WTC11 (cell line): Measurements from ENCODE around the gene PTGIS. TPM values are rescaled to one million over a fixed set of nuclear protein-coding genes. Genes with fewer than 3 reads are reported as not detected.

Source experiments
- ATAC-seq: fragments of 200-7000 bp; cut with Tn5 transposase; 2 replicates; pipeline ENCODE4 v1.10.0; 2021; ENCODE audit warnings: mild to moderate bottlenecking, moderate library complexity
- CTCF ChIA-PET: fragments of 300-600 bp; sonication (Branson Sonifier 250); formaldehyde crosslinking; loops from one replicate; lab custom pipeline; 2021; ENCODE audit warnings: antibody characterized with exemption; lab: Charles Lee
- POLR2A ChIA-PET: fragments of 350-600 bp; sonication (Branson Sonifier 250); formaldehyde crosslinking; loops from one replicate; lab custom pipeline; 2021; ENCODE audit warnings: antibody characterized with exemption; lab: Charles Lee
- DNase-seq: peaks from one replicate; pipeline ENCODE4 v3.0.0; 2021; ENCODE audit warnings: low spot score
- H3K27ac Mint-ChIP-seq: 2 replicates; pipeline ENCODE4 v1.8.0; 2021; ENCODE audit warnings: mixed read lengths
- H3K27me3 Mint-ChIP-seq: 2 replicates; pipeline ENCODE4 v1.8.0; 2021; ENCODE audit warnings: low read depth, mild to moderate bottlenecking, moderate library complexity, mixed read lengths
- H3K36me3 Mint-ChIP-seq: 2 replicates; pipeline ENCODE4 v1.8.0; 2021; ENCODE audit warnings: mixed read lengths
- H3K4me1 Mint-ChIP-seq: 2 replicates; pipeline ENCODE4 v1.8.0; 2022; ENCODE audit warnings: mixed read lengths
- H3K4me3 Mint-ChIP-seq: 2 replicates; pipeline ENCODE4 v1.8.0; 2021; ENCODE audit warnings: mild to moderate bottlenecking, moderate library complexity, mixed read lengths
- H3K9me3 Mint-ChIP-seq: 2 replicates; pipeline ENCODE4 v1.8.0; 2021; ENCODE audit warnings: mixed read lengths
- CDX4 ChIP-seq: fragments of 250-450 bp; sonication (Bioruptor Pico); IDR thresholded peaks from 2 replicates; pipeline ENCODE4 v1.9.0; 2021; ENCODE audit warnings: moderate library complexity, mild to moderate bottlenecking, inconsistent platforms, borderline replicate concordance
- FOXJ3 ChIP-seq: sonication (generic); formaldehyde crosslinking; IDR thresholded peaks from 2 replicates; pipeline ENCODE4 v1.9.0; 2021; ENCODE audit warnings: missing genetic modification reagents, mild to moderate bottlenecking, borderline replicate concordance
- GRHL2 ChIP-seq: fragments of 250-450 bp; sonication (Bioruptor Pico); IDR thresholded peaks from 2 replicates; pipeline ENCODE4 v1.8.0; 2022; ENCODE audit warnings: mild to moderate bottlenecking, moderate library complexity; ENCODE audit not compliant: insufficient replicate concordance, severe bottlenecking
- GTF2I ChIP-seq: fragments of 250-450 bp; sonication (Bioruptor Pico); conservative IDR thresholded peaks from 2 replicates; pipeline ENCODE4 v1.4.0; 2021; ENCODE audit warnings: mild to moderate bottlenecking
- HMGA2 ChIP-seq: fragments of 250-450 bp; sonication (Bioruptor Pico); IDR thresholded peaks from 2 replicates; pipeline ENCODE4 v1.4.0; 2021; ENCODE audit warnings: mild to moderate bottlenecking, moderate library complexity
- HMGXB4 ChIP-seq: sonication (generic); formaldehyde crosslinking; IDR thresholded peaks from 2 replicates; pipeline ENCODE4 v1.8.1; 2023; ENCODE audit warnings: mild to moderate bottlenecking, moderate library complexity, missing genetic modification reagents
- IRF2 ChIP-seq: sonication (generic); formaldehyde crosslinking; IDR thresholded peaks from 2 replicates; pipeline ENCODE4 v1.8.0; 2022; ENCODE audit warnings: low read depth, missing genetic modification reagents, borderline replicate concordance
- MAX ChIP-seq: sonication (generic); formaldehyde crosslinking; IDR thresholded peaks from 2 replicates; pipeline ENCODE4 v1.8.0; 2022; ENCODE audit warnings: mild to moderate bottlenecking, missing genetic modification reagents
- OVOL2 ChIP-seq: fragments of 250-450 bp; sonication (Bioruptor Pico); IDR thresholded peaks from 2 replicates; pipeline ENCODE4 v1.9.0; 2021; ENCODE audit warnings: mild to moderate bottlenecking, borderline replicate concordance
- PRRX2 ChIP-seq: fragments of 250-450 bp; sonication (Bioruptor Pico); IDR thresholded peaks from 2 replicates; pipeline ENCODE4 v1.8.0; 2021; ENCODE audit warnings: mild to moderate bottlenecking
- RORB ChIP-seq: fragments of 250-450 bp; sonication (Bioruptor Pico); IDR thresholded peaks from 2 replicates; pipeline ENCODE4 v1.9.0; 2021; ENCODE audit warnings: mild to moderate bottlenecking
- ZNF317 ChIP-seq: sonication (generic); formaldehyde crosslinking; IDR thresholded peaks from 2 replicates; pipeline ENCODE4 v1.8.1; 2023; ENCODE audit warnings: low read depth, mild to moderate bottlenecking, moderate library complexity, missing genetic modification reagents, borderline replicate concordance
- ZNF416 ChIP-seq: fragments of 250-450 bp; sonication (Bioruptor Pico); IDR thresholded peaks from 2 replicates; pipeline ENCODE4 v1.9.0; 2021; ENCODE audit warnings: mild to moderate bottlenecking, inconsistent platforms
- ZNF423 ChIP-seq: fragments of 250-450 bp; sonication (Bioruptor Pico); IDR thresholded peaks from 2 replicates; pipeline ENCODE4 v2.1.2; 2022; ENCODE audit warnings: mild to moderate bottlenecking, moderate library complexity
- ZNF512 ChIP-seq: sonication (generic); formaldehyde crosslinking; IDR thresholded peaks from 2 replicates; pipeline ENCODE4 v1.8.1; 2022; ENCODE audit warnings: missing genetic modification reagents, borderline replicate concordance
- total RNA-seq: library from RNA; stranded (reverse); gene quantifications from 3 replicates; pipeline ENCODE4 v1.2.3, GENCODE V29; 2021
- TF ChIP-seq, protein P1 (sequence below): fragments of 250-450 bp; sonication (Bioruptor Pico); conservative IDR thresholded peaks from 2 replicates; pipeline ENCODE4 v1.9.0; 2021; ENCODE audit warnings: mild to moderate bottlenecking
- TF ChIP-seq, protein P2 (sequence below): sonication (generic); formaldehyde crosslinking; IDR thresholded peaks from 2 replicates; pipeline ENCODE4 v1.8.1; 2022; ENCODE audit warnings: mild to moderate bottlenecking, moderate library complexity, missing genetic modification reagents
- TF ChIP-seq, protein P3 (sequence below): sonication (generic); formaldehyde crosslinking; IDR thresholded peaks from 2 replicates; pipeline ENCODE4 v1.8.1; 2023; ENCODE audit warnings: mild to moderate bottlenecking, missing genetic modification reagents, borderline replicate concordance

The PTGIS gene
- total RNA-seq, 1 experiment from 2014 or later = 24.3 TPM

- no peaks in the 10 kb centered on the region for H3K36me3 Mint-ChIP-seq
- no peak overlapping the region for H3K4me3 Mint-ChIP-seq
- H3K27ac Mint-ChIP-seq = no peak overlapping the region
- peaks cover 4% of the 10 kb centered on the region; the same call in 1 of the 2 replicates for H3K9me3 Mint-ChIP-seq
- ChIA-PET POLR2A (no interaction called here), CTCF (interaction anchor here (1.1 to 1.4 kb wide), 2 partner anchors 11 to 263 kb away, joined by 4 to 5 read pairs; no protein-coding TSS in a partner anchor)
- ATAC-seq (no peak), DNase-seq (no peak)
- TF ChIP-seq ZNF512 (CRISPR knock-in tag) (no peak), GTF2I (CRISPR knock-in tag) (peak; percentile 54; the same call in 1 of the 2 replicates)
- peaks cover 6% of the 10 kb centered on the region; the same call in 1 of the 2 replicates for H3K4me1 Mint-ChIP-seq
- no peaks in the 10 kb centered on the region; the same call in 1 of the 2 replicates for H3K27me3 Mint-ChIP-seq
Measured at GRCh38 chr20:49597825-49598395, 30.0 kb upstream of the PTGIS start.

GRCh38 chr20:49595811-49596561 lies 28.0 kb upstream of the PTGIS start:
- ChIA-PET POLR2A (no interaction called here), CTCF (interaction anchor here (1.4 to 4.5 kb wide), 3 partner anchors 13 to 54 kb away, joined by 6 to 32 read pairs (median 10); no protein-coding TSS in a partner anchor)
- Mint-ChIP-seq H3K36me3 (no peaks in the 10 kb centered on the region), H3K27me3 (no peaks in the 10 kb centered on the region; the same call in none of the 2 replicates), H3K9me3 (peaks cover 4% of the 10 kb centered on the region; the same call in 1 of the 2 replicates), H3K4me3 (no peak overlapping the region), H3K4me1 (peaks cover 6% of the 10 kb centered on the region; the same call in 1 of the 2 replicates), H3K27ac (no peak overlapping the region)
- TF ChIP-seq HMGXB4 (CRISPR knock-in tag) (no peak), PRRX2 (CRISPR knock-in tag) (no peak), FOXJ3 (CRISPR knock-in tag) (no peak), ZNF423 (CRISPR knock-in tag) (no peak), RORB (no peak), GRHL2 (CRISPR knock-in tag) (no peak), ZNF317 (CRISPR knock-in tag) (no peak), MAX (CRISPR knock-in tag) (no peak), ZNF512 (CRISPR knock-in tag) (no peak), IRF2 (CRISPR knock-in tag) (no peak), OVOL2 (CRISPR knock-in tag) (no peak), CDX4 (no peak), HMGA2 (no peak), ZNF416 (CRISPR knock-in tag) (no peak)
- TF ChIP-seq, protein P1, sequence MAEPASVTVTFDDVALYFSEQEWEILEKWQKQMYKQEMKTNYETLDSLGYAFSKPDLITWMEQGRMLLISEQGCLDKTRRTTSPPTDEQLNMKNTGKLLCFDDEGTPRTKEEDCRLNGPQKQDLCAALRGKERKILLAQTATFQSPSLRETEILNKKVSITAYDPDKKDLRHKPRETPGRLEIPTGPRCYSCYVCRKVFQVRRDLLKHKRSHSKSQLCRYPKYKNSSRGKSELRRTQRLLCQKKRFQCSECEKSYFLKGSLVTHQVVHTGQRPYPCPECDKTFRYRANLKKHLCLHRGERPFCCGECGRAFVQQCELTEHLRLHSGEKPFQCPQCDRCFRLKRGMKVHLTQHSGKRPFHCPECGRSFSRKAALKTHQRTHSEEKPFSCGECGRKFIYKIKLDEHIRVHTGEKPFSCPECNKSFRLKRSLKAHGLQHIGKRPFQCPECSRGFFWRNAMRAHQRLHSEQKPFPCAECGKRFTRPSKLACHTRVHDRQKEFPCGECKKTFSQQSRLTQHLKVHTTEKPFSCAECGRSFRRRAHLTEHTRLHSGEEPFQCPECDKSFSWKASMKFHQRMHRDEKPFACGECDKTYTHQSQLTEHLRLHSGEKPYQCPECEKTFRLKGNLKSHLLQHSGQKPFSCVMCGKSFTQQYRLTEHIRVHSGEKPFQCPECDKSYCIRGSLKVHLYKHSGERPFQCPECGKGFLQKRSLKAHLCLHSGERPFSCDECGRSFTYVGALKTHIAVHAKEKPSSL (CRISPR knock-in tag) = no peak
- TF ChIP-seq, protein P2, sequence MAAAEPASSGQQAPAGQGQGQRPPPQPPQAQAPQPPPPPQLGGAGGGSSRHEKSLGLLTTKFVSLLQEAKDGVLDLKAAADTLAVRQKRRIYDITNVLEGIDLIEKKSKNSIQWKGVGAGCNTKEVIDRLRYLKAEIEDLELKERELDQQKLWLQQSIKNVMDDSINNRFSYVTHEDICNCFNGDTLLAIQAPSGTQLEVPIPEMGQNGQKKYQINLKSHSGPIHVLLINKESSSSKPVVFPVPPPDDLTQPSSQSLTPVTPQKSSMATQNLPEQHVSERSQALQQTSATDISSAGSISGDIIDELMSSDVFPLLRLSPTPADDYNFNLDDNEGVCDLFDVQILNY (CRISPR knock-in tag) = no peak
- TF ChIP-seq, protein P3, sequence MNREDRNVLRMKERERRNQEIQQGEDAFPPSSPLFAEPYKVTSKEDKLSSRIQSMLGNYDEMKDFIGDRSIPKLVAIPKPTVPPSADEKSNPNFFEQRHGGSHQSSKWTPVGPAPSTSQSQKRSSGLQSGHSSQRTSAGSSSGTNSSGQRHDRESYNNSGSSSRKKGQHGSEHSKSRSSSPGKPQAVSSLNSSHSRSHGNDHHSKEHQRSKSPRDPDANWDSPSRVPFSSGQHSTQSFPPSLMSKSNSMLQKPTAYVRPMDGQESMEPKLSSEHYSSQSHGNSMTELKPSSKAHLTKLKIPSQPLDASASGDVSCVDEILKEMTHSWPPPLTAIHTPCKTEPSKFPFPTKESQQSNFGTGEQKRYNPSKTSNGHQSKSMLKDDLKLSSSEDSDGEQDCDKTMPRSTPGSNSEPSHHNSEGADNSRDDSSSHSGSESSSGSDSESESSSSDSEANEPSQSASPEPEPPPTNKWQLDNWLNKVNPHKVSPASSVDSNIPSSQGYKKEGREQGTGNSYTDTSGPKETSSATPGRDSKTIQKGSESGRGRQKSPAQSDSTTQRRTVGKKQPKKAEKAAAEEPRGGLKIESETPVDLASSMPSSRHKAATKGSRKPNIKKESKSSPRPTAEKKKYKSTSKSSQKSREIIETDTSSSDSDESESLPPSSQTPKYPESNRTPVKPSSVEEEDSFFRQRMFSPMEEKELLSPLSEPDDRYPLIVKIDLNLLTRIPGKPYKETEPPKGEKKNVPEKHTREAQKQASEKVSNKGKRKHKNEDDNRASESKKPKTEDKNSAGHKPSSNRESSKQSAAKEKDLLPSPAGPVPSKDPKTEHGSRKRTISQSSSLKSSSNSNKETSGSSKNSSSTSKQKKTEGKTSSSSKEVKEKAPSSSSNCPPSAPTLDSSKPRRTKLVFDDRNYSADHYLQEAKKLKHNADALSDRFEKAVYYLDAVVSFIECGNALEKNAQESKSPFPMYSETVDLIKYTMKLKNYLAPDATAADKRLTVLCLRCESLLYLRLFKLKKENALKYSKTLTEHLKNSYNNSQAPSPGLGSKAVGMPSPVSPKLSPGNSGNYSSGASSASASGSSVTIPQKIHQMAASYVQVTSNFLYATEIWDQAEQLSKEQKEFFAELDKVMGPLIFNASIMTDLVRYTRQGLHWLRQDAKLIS (CRISPR knock-in tag) = no peak
- ATAC-seq = no peak
- DNase-seq = no peak
